ENCODE data around the gene BCAS3.
"Not testable (repeated sequence)": the region's sequence is repeated elsewhere in the genome, so short reads cannot be mapped to it uniquely, and the experiment has no call there.

BCAS3 gene

GRCh38 chr17:61349350-61349749, 671.7 kb downstream of the BCAS3 start:
- no peak overlapping the region for H3K4me3 ChIP-seq (replicated peaks; ENCODE audit: low read depth, low read length)
- TF ChIP-seq CTCF (IDR thresholded peaks at IDR 0.05; ENCODE audit: low read length, missing control alignments), result peak; percentile 32
- DNase-seq (ENCODE audit: low read depth), result no peak

DNA sequence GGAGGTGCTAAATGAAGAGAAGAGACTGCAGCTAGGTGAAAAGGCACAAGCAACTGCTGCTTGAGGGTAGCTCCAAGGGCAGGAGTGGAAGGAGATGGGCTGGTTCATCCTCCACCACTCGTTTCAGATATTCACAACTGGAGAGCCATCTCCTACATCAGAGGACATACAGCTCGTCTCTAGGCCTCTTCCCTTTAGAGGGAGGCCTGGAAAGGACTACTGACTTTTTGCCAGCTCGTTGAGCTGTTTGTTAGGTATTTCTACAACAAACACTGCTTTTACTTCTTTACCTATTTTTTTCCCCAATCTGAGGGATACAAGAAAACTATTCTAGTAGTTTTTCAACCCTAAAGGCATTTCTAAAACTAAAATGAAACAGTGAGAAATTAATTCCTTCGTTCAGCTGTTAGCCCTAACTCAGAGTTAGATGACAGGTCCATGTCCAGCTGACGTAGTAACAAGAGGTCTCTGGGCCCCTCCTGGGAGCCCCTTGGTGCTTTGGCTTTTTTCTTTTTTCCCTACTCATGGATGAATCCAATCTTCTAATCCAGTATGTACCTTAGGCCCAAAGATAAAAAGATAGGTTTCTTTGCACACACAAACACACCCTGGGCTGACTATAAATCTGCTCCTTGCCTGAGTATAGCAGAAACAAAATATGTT, 674.2 kb downstream of the BCAS3 start:
- no peak for DNase-seq (ENCODE audit: low read depth)
- H3K4me3 ChIP-seq (replicated peaks; ENCODE audit: low read depth, low read length), result no peak overlapping the region
- TF ChIP-seq CTCF (IDR thresholded peaks at IDR 0.05; ENCODE audit: low read length, missing control alignments), result no peak

GRCh38 chr17:61352408-61352770, 674.7 kb downstream of the BCAS3 start:
- H3K4me3 ChIP-seq (replicated peaks; ENCODE audit: low read depth, low read length), result no peak overlapping the region
- TF ChIP-seq CTCF (IDR thresholded peaks at IDR 0.05; ENCODE audit: low read length, missing control alignments), result no peak
- DNase-seq (ENCODE audit: low read depth), result peak; percentile 30

GRCh38 chr17:61352781-61353491, 675.3 kb downstream of the BCAS3 start:
- TF ChIP-seq CTCF (IDR thresholded peaks at IDR 0.05; ENCODE audit: low read length, missing control alignments), result no peak
- no peak overlapping the region for H3K4me3 ChIP-seq (replicated peaks; ENCODE audit: low read depth, low read length)
- DNase-seq (ENCODE audit: low read depth), result no peak

DNA sequence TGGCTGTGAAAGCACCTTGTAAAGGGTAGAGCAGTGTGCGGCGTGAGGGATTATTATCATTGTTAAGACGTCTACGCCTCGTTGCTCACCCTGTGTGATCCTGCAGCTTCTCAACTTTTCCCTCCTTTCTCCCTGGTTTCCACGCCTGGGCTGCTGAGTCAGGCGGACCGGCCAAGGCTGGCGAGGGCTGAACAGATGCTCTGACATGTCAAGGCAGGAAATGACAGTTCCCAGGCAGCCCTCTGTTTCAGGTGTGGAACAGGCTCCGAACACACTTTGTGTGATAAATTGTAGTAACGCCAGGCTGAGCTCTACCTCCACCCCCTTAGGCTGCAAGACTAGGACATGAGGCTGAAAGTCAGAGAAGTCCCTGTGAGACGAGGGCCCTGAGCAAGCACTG, 676.0 kb downstream of the BCAS3 start:
- H3K4me3 ChIP-seq (replicated peaks; ENCODE audit: low read depth, low read length), result no peak overlapping the region
- no peak for TF ChIP-seq CTCF (IDR thresholded peaks at IDR 0.05; ENCODE audit: low read length, missing control alignments)
- no peak for DNase-seq (ENCODE audit: low read depth)

DNA sequence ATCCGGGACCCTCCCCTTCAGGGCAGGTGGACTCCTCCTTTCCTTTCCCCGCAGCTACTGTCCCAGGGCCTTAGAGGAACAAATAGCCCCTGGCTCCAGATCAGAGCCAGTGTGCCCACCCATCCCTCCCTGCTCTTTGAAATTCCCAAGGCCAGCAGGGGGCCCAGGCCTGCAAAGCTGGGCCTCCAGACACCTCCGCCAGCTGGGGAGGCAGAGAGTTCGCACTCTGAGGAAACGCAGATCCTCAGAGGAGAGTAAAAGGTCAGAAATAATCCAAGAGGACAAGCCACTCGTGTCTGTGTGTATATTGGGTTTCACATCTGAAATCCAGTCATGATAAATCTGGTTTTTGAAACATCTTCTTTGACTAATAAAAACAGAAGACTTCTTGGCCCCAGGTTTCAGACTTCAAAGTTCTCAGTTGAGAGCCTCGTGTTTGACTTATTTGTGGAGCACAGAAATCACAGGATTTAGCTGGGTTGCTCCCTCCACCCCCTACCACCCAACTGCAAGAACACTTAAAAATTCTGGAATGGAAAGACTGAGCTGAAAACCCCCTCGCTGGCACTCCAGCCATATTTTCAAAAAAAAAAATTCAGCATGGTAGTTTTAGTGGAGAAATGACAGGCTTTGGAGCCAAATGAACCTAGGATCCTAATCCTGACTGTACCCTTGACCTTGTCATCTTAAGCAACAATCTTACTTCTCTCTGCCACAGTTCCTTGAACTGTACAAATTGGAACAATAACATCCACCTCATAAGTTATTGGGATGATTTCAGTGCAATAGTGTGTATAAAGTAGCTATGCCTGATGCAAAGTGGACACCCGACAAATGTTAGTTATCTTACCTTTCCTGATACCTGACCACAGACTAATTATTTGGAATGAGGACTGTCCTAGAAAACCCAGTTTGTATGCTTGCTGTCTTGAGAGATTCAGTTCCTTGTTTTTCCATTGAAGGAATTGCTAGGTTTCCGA, 677.5 kb downstream of the BCAS3 start:
- no peak for TF ChIP-seq CTCF (IDR thresholded peaks at IDR 0.05; ENCODE audit: low read length, missing control alignments)
- H3K4me3 ChIP-seq (replicated peaks; ENCODE audit: low read depth, low read length), result no peak overlapping the region
- DNase-seq (ENCODE audit: low read depth), result no peak

- not testable (repeated sequence) for H3K4me3 ChIP-seq (replicated peaks; ENCODE audit: low read depth, low read length); DNase-seq (ENCODE audit: low read depth)
These were observed 679.4 kb downstream of the BCAS3 start for GRCh38 chr17:61357061-61357460.

- not testable (repeated sequence) for DNase-seq (ENCODE audit: low read depth); H3K4me3 ChIP-seq (replicated peaks; ENCODE audit: low read depth, low read length)
These were observed 681.9 kb downstream of the BCAS3 start for GRCh38 chr17:61359513-61359912.
